AG09319 (cell line): ENCODE results near the gene EIF4E1B.

Source experiments
- DNase-seq: peaks from one replicate; pipeline ENCODE4 v3.0.0-alpha.2; 2010; ENCODE audit warnings: low read depth; ENCODE audit errors: extremely low read depth
- CTCF ChIP-seq: IDR thresholded peaks from 2 replicates; pipeline ENCODE4 v1.5.1; 2011; ENCODE audit warnings: low read depth, mild to moderate bottlenecking, inconsistent platforms, low read length, moderate library complexity

EIF4E1B gene

DNA sequence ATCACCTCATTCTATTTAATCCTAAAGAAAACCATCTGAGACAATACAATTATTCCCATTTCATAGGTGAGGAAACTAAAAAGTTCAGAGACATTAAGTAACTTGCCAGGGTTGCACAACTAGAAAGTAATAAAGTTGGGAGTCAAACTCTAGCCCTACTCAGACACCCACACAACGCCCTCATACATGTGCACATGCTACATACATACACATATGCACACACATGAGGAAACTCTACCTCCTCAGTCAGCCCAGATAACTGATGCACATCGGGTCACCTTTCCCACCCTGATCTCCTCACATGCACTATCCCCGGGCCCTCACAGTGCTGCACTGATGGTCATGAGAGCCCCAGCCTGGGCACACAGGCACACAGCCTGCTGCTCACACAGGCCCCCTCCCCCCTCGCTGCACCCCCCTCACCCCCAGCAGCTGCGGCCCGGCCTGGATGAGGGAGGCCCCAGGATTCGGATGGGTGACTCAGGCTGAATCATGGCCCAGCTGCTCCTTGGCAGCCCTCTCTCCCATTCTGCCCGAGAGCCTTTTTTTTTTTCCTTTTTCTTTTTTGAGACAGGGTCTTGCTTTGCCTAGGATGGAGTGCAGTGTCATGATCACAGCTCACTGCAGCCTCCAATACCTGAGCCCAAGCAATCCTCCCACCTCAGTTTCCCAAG lies 15.5 kb upstream of the EIF4E1B start:
- DNase-seq, result no peak
- no peak for TF ChIP-seq CTCF

GRCh38 chr5:176616511-176616910 lies 14.0 kb upstream of the EIF4E1B start:
- no peak for TF ChIP-seq CTCF
- no peak for DNase-seq

- DNase-seq, result no peak
- TF ChIP-seq CTCF, result no peak
Measured at GRCh38 chr5:176618783-176619182, 11.7 kb upstream of the EIF4E1B start.

GRCh38 chr5:176619203-176619568 lies 11.3 kb upstream of the EIF4E1B start:
- peak; percentile 47 for TF ChIP-seq CTCF
- peak; percentile 41 for DNase-seq

GRCh38 chr5:176619569-176620332 lies 10.7 kb upstream of the EIF4E1B start:
- DNase-seq, result no peak
- no peak for TF ChIP-seq CTCF

DNA sequence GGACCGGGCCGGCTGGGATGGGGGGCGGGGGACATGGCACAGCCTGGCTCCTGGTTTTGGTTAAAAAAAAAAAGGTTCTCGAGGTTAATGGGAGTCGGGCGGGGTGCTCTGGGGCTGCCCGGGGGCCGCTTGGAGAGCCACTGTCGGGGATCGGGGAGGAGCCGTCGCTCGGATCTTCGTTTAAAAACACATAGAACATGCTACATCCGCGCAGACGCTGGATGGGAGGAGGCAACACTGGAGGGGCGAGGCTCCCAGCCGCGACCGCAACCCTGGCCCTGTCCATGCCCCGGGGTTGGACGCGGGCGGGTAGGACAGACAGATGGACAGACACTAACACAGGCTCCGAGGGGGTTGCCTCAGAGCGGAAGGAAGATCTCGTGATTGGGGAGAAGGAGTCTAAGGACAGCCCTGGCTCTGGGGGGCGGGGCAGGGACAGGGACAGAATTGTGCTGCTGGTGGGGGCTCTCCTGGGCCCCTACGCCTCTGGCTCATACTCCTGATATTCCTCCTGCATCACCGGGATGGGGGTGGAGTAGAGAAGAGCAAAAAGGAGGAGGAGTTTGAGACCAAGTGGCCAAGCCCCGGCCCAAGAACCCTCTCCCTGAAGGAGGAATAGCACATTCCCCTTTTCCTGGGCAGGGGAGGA lies 10.0 kb upstream of the EIF4E1B start:
- DNase-seq, result no peak
- TF ChIP-seq CTCF, result no peak

DNA sequence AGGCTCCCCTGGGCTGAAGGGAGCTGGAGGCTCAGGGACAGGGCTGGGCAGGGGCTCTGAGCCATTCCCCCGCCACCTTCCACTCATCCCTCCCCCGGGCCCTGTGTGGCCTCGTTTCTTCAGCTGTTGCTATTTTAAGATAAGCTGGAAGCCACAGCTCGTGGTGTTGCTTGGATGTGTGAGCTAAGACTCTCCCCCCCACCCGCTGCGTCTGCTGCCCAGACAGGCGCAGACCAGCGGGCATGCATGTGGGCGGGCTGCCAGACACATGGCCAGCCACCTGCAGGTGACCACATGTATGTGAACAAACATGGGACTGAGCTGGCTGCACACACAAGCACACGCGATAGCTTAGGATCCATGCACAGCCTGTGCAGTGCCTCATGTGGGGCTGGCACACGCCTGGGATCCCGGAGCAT lies 8.8 kb upstream of the EIF4E1B start:
- no peak for DNase-seq
- TF ChIP-seq CTCF, result no peak
